T47D (cell line): ENCODE data around the gene PLXNA1.

Experiments used
- DNase-seq, 2 experiments: peaks; one replicate each; pipeline versions ENCODE4 v3.0.0 to v3.0.0-alpha.2; 2011 to 2012; ENCODE audit warnings: low read depth in 1 of 2, low spot score in 1 of 2
- JUND ChIP-seq: IDR thresholded peaks from 2 replicates; pipeline ENCODE4 v1.6.1; 2012; ENCODE audit warnings: low read depth
- in situ Hi-C: cut with HindIII; loops from 2 replicates; pipeline ENCODE4 v1.10.0; 2016; ENCODE audit warnings: low sequenced_read_pairs, low pct_unique_long_range_greater_than_20kb

PLXNA1 gene

GRCh38 chr3:126977821-126978220 is 5.1 kb upstream of the PLXNA1 start:
- TF ChIP-seq JUND, result no peak
- in situ Hi-C loops, result no loop called here
- no peak for DNase-seq

- no peak for DNase-seq
- no peak for TF ChIP-seq JUND
- in situ Hi-C loops, result no loop called here
These were observed 4.6 kb upstream of the PLXNA1 start for GRCh38 chr3:126978291-126978690.

- DNase-seq, result no peak
- TF ChIP-seq JUND, result no peak
- in situ Hi-C loops, result no loop called here
These were observed 3.8 kb upstream of the PLXNA1 start for GRCh38 chr3:126979046-126979628.

DNA sequence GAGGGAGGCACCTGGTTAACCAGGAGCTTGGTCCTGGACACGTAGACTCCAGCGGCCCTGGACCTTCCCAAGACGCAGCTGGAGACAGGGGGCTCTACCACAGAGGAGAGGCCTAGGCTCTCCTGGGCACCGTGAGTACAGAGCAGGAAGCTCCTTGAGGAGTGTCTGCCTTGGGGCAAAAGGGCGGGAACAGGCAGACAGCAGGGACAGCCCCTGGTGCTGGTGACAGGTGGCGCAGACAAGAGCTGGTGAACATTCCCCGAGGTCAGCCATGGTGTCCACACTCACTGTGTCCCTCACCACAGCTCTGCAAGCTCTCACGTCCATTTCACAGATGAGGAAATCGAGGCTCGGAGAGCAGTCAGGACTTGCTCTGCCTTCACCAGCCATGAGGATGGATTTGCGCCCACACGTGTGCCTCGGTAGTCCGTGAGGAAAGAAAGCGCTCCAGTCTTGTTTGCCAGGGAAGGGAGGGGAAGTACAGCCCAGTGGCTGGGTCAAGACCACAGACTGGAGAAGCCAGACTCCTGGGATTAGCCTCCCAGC is 2.6 kb upstream of the PLXNA1 start:
- DNase-seq, result no peak

DNA sequence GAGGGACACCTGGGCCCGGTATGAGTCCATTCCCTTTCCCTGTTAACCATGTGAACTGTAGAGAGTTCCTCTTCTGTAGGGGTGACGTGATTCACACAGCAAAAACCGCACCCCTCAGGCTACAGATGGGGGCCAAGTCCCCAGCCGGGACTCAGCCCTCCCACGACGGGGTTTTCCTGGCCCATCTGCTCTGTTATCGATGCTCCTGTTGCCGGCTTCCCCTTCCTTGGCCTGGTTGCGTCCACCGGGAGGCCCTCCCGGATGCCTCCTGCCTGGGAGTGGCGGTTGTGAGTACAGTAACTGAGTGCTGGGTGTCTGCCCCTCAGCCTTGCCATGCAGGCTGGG is 817 bp upstream of the PLXNA1 start:
- no peak for TF ChIP-seq JUND
- DNase-seq, result no peak
- in situ Hi-C loops, result no loop called here

More for the DNA sequence above, 2.6 kb upstream of the PLXNA1 start:
- no peak for TF ChIP-seq JUND
- in situ Hi-C loops, result no loop called here

DNA sequence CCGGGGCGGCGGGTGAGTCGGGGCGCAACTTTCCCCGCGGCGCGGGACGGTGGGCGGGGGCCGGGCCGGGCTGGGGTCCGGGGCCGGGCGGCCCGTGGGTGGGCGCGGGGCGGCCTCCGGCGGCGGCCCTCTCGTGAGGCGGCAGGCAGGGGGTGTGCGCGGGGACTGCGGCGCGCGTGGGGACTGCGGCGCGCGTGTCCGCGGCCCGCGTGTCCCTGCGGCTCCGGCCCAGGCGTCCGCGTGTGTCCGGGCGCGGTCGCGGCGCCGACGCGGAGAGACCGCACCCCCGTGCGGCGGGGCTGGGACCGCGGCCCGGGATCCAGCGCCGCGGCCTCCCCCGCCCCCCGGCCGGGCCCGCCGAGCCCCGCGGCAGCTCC is 349 bp downstream of the PLXNA1 start:
- TF ChIP-seq JUND, result no peak
- peak; percentile 28 to 62 for DNase-seq
- in situ Hi-C loops, result no loop called here

- no peak for TF ChIP-seq JUND
- DNase-seq, result no peak
- in situ Hi-C loops, result no loop called here
These were observed 907 bp downstream of the PLXNA1 start for GRCh38 chr3:126983653-126984390.

- in situ Hi-C loops, result no loop called here
- no peak for TF ChIP-seq JUND
- DNase-seq, result no peak
These were observed 1.6 kb downstream of the PLXNA1 start for GRCh38 chr3:126984391-126985131.

DNA sequence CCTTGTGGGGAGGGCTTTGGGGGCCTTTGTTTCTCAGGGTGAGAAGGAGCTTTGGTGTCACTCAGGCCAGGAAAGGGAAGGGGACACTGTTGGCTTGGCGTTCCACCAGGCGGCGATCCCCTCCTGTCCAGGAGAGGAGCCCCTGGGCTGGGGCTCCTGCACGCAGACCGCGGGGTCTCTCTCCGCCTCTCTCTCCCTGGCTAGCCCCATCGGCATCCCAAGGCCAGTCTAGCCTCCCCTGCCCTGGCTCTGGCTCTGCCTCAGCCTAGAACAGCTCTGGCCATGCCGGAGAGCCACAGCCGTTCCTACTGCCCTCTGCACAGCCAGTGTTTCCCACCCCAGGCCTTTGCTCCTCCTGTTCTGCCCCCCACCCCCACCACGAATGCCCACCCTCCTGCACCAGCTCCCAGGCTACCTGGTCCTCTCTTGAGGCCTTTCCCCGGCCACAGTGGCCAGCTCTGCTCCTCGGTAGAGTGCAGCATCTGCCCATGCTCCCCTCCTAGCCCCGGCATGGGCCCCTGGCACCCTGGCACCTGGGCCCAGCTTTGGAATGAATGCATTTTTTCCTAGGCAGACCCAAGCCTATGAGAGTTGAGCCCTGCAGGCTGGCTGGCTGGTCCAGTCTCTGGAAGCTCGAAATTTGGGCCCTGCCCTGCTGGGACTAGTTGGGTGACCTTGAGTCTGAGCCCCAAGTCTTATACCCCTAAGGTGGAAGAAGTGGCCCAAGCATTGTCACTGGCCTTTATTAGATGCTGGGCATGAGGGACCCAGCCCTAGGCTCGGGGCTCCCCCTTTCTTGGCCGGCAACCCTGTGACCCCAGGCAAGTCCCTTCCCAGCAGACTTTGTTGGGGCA is 2.4 kb downstream of the PLXNA1 start:
- no peak for TF ChIP-seq JUND
- no peak for DNase-seq
- in situ Hi-C loops, result no loop called here

DNA sequence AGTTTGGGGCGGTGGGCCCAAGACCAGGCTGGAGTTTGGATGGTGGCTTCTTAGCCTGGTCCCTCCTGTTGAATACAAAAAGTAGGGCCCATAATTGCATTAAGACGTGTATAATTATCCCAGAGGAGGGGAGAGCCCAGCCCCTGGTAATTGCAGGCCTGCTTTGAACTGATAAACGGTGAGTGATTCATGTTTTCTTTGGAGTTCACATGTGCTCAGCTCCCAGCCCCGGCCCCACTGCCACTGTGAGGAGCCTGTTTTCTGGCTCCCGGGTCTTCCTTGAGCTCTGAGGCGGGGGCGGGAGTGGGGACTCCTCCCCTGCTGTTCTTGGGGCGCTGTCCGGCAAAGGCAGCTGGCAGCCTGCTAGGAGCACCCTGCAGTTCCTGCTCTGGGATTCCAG is 3.1 kb downstream of the PLXNA1 start:
- DNase-seq, result no peak
- in situ Hi-C loops, result no loop called here

GRCh38 chr3:126987129-126987528 is 4.2 kb downstream of the PLXNA1 start:
- in situ Hi-C loops, result no loop called here
- DNase-seq, result no peak
- no peak for TF ChIP-seq JUND

More for the DNA sequence above, 3.1 kb downstream of the PLXNA1 start:
- TF ChIP-seq JUND, result no peak

DNA sequence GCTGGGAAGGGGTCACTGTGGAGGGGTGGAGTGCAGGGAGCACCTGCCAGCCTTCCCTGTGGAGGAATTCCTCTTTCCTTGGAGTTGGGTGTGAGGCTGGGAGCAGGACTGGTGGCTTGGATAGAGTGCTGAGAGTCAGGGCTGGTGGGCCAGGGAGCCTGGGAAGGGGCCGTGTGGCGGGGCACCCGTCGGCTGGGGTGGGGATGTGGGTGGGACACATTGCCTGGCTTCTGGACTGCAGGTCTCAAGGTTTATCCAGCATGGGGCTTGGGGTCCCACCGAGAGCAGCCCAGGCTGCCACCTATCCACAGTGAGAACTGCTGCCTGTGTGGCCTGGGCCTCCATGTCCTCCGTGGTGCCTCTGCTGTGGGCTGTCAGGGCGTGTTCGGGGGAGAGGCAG is 4.7 kb downstream of the PLXNA1 start:
- in situ Hi-C loops, result no loop called here
- no peak for DNase-seq
- TF ChIP-seq JUND, result no peak
